Measurements from ENCODE around the gene PINLYP.

GRCh38 chr19:43626838-43627237, 51.2 kb downstream of the PINLYP start:
- TF ChIP-seq FOSL1 (IDR thresholded peaks at IDR 0.05; ENCODE audit: low read depth) (no peak), RAD21 (IDR thresholded peaks at IDR 0.05; ENCODE audit: low read depth) (no peak), CTCF (IDR thresholded peaks at IDR 0.05 in 2 of 3, conservative IDR thresholded peaks at IDR 0.05 in 1 of 3; ENCODE audit: borderline replicate concordance in 1 of 3, insufficient read depth in 1 of 3, low read depth in 2 of 3, low read length in 2 of 3) (no peak), SIN3A (IDR thresholded peaks at IDR 0.05; ENCODE audit: low read depth) (no peak), ELF1 (IDR thresholded peaks at IDR 0.05; ENCODE audit: borderline replicate concordance, low read depth) (no peak), CEBPB (IDR thresholded peaks at IDR 0.05; ENCODE audit: low read depth) (no peak), MAX (IDR thresholded peaks at IDR 0.05) (no peak)

Data from HCT116 (cell line).